ENCODE data around the gene SEZ6. TPM values are rescaled to one million over a fixed set of nuclear protein-coding genes. Genes with fewer than 3 reads are reported as not detected.
A peak's percentile ranks its signal among the peaks of the same experiment; 100 is the strongest.

Gene SEZ6
- total RNA-seq, 2 donors from 2014 or later, result 0.35 TPM; not detected in 1

GRCh38 chr17:28918295-28918694 is 87.5 kb downstream of the SEZ6 start:
- H3K9me3 ChIP-seq, result no peaks in the 10 kb centered on the region
- H3K27ac ChIP-seq, result no peak overlapping the region
- peaks cover 98% of the 10 kb centered on the region for H3K36me3 ChIP-seq
- TF ChIP-seq CTCF (IDR thresholded peaks at IDR 0.05), result no peak
- no peaks in the 10 kb centered on the region for H3K4me1 ChIP-seq
- no peaks in the 10 kb centered on the region for H3K27me3 ChIP-seq
- no peak for DNase-seq (ENCODE audit: low spot score)
- H3K4me3 ChIP-seq, result no peak overlapping the region

GRCh38 chr17:28917465-28917864 is 88.4 kb downstream of the SEZ6 start:
- peaks cover 98% of the 10 kb centered on the region for H3K36me3 ChIP-seq
- H3K27ac ChIP-seq, result no peak overlapping the region
- no peak for DNase-seq (ENCODE audit: low spot score)
- H3K9me3 ChIP-seq, result no peaks in the 10 kb centered on the region
- no peaks in the 10 kb centered on the region for H3K4me1 ChIP-seq
- no peaks in the 10 kb centered on the region for H3K27me3 ChIP-seq
- no peak overlapping the region for H3K4me3 ChIP-seq
- TF ChIP-seq CTCF (IDR thresholded peaks at IDR 0.05), result no peak

- Histone ChIP-seq H3K27me3 (no peaks in the 10 kb centered on the region), H3K9me3 (no peaks in the 10 kb centered on the region), H3K27ac (no peak overlapping the region), H3K36me3 (peaks cover 98% of the 10 kb centered on the region), H3K4me1 (no peaks in the 10 kb centered on the region), H3K4me3 (no peak overlapping the region)
- no peak for TF ChIP-seq CTCF (IDR thresholded peaks at IDR 0.05)
- no peak for DNase-seq (ENCODE audit: low spot score)
These were observed 88.8 kb downstream of the SEZ6 start for GRCh38 chr17:28917029-28917428.

- Histone ChIP-seq H3K9me3 (no peaks in the 10 kb centered on the region), H3K36me3 (peaks cover 98% of the 10 kb centered on the region), H3K4me3 (no peak overlapping the region), H3K27ac (no peak overlapping the region), H3K27me3 (no peaks in the 10 kb centered on the region), H3K4me1 (no peaks in the 10 kb centered on the region)
- DNase-seq (ENCODE audit: low spot score), result no peak
- TF ChIP-seq CTCF (IDR thresholded peaks at IDR 0.05), result peak; percentile 44 to 75
These were observed 89.4 kb downstream of the SEZ6 start for GRCh38 chr17:28916302-28916934.

DNA sequence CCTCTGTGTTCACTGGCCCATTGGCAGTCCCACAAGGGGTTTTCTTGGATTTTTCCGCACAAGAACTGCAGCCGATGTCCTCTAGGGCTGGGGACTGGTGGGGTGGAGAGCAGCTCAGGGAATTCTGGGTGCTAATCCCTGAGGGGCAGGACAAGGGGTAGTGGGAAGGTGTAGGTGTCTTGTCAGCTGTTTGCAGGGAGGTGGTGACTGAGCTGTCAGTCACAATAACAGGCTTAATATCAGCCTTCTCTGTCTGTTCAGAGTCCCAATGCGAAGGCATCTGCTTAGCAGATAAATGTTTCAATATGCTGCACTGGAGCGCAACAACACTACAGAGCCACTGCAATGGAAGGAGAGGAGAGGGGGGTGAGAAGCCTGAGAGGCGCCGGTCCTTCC is 92.9 kb downstream of the SEZ6 start:
- H3K4me1 ChIP-seq, result peaks cover 0 to 13% of the 10 kb centered on the region in 2 donors
- no peak for DNase-seq (ENCODE audit: low spot score)
- no peak overlapping the region for H3K27ac ChIP-seq
- no peak overlapping the region for H3K4me3 ChIP-seq
- no peaks in the 10 kb centered on the region for H3K27me3 ChIP-seq
- TF ChIP-seq CTCF (IDR thresholded peaks at IDR 0.05), result no peak
- H3K9me3 ChIP-seq, result no peaks in the 10 kb centered on the region
- H3K36me3 ChIP-seq, result peaks cover 97% of the 10 kb centered on the region
